GM21528 (cell line): Measurements from ENCODE around the gene KRT4.

Source experiments
- ATAC-seq: cut with Tn5 transposase; IDR thresholded peaks from one replicate; pipeline ENCODE4 v1.9.1; 2021; ENCODE audit warnings: mild to moderate bottlenecking, moderate library complexity; ENCODE audit not compliant: unreplicated experiment, low FRiP score

Gene KRT4

DNA sequence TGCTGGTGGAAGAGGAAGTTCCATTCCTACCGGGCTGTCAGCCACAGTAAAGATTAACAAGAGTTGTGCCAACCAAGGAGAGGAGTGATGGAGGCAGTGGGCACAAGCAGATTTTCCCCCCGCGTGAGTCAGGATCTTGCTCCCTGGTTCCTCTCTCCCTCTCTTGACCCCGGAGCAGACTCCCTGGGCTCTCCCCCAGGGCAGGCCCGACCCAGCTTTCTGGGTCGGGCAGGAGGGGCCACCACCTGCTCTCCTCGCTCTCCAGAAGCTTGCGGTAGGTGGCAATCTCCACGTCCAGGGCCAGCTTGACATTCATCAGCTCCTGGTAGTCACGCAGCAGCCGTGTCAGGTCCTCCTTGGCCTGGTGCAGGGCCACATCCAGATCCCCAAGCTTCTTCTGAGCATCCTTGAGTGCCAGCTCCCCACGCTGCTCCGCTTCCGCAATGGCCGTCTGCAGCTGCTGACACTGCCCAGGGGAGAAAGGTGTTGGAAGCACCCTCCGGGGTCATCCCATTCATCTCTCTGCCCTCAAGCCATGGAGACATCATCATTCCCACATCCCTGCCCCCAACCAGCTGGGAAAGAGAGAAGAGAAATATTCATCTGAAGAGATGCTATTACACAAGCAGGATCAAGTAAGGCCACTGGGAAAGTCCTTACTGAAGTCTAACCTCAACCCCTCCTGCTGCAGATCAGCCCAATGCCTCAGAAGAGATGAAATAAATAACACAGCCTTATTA lies 9.0 kb upstream of the KRT4 start:
- no peak for ATAC-seq

DNA sequence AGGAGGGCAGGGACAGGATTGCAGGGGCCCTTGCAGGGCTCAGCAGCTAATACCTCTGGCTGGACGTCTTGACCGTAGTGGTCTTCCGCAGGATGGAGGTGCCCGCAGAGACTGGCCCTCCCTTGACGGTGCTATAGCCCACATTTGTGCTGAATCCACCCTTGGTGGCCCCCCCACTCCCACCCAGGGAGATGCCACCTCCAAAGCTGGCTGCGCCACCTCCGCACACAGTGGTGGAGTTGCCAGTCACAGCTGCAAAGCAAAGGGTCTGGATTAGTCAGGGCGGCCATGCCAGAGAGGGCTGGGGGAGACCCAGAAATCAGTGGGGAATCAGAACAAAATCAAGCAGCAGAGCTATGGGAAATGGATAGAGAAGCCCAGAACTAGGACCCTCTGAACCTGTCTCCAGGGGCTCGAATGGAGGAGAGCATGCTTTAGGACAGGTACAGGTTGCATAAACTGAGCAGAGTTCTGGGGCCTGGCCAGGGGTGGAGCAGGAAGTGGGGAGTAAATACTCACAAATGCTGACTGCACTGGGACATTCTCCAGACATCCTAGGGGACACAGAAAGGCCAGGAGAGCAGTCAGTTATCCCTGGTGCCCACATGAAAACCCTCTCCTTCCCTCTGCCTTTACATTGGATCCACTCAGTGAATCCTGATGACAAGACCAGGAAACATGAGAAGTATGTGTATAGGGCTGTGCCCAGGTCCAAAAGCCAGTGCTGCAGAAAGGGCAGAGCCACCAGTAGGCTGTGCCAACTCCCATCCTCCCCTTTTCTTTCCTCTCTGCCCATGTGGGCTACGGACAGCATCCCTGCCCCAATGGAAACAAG lies 8.1 kb upstream of the KRT4 start:
- no peak for ATAC-seq

DNA sequence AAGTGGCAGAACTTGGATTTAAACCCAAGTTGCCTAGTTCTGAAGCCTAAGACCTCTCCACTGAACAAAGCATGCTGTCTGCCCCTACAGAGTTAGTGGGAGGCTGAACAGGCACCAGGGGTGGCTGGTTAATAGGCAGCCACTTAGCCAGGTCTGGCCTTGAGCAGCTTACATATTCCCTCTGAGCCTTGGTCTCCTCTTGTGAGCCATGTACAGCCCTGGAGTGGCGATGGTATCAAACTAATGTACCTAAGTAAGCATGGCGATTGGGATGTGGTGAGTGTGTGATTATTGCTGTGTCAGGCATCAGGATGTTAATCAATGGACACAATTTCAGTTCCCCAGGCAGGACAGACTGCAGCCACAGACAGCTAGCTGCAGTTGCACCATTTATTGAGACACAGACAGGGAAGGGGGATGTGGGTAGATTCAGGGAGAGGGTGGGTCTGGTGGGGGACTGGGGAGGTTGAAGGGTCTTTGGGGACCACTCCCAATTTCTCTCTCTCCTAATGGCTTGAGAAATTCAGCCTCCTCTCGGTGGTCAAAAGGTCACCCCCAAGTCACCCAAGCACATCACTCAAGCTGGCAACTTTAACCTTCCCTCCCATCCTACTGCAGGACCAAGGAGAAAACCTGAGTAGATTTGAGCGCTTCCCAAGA lies 7.3 kb upstream of the KRT4 start:
- ATAC-seq: no peak

DNA sequence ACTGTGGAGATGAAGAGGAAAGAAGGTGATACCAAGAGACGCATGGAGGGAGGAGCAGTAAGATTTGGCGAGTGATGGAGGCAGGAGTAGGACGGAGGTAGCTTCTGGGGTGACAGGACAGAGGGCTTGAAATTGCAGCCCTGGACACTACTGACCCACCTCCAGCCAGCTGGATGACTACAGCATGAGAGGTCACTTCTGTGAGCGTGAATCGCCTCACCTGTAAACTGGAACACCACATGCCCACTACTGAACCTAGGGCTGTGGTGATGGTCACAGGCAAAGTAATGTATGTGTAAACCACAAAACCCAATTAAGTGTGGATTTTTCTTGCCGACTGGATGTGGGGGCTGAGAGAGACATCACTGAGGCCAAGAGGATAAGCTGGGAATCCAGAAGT lies 6.6 kb upstream of the KRT4 start:
- ATAC-seq: no peak

DNA sequence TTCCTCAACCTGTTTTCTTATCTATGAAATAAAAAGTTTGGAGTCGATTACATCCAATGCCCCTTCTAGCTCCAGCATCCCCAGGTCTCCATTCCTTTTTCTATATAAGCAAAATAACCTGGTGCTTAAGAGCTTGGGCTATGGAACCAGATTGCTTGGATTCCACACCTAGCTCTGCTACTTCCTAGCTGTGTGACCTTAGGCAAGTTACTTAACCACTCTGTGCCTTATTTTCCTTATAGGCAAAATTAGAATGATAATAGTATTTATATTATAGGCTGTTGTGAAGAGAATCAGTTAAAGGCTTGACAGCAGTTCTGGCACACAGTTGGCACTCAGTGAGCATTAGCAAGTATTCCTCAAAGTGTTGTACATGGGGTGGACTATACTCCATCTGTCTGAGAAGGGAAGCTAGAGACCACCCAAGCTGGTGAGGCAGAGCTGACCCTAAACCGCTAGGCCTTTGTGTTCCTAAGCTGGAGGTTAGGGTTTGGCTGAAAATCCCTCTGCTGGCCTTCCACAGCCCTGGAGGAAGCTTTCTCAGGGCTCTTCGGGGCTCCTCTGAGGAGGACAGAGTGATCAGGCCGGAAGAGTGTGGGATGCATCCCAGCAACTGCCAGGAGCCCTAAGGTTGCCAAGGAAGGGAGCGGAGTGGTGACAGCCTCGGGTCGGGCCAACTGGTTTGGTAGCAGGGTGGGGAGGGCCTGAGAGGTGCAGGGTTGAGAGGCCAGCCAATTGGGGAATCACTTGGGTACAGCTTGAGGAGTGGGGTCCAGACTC lies 6.0 kb upstream of the KRT4 start:
- no peak for ATAC-seq

DNA sequence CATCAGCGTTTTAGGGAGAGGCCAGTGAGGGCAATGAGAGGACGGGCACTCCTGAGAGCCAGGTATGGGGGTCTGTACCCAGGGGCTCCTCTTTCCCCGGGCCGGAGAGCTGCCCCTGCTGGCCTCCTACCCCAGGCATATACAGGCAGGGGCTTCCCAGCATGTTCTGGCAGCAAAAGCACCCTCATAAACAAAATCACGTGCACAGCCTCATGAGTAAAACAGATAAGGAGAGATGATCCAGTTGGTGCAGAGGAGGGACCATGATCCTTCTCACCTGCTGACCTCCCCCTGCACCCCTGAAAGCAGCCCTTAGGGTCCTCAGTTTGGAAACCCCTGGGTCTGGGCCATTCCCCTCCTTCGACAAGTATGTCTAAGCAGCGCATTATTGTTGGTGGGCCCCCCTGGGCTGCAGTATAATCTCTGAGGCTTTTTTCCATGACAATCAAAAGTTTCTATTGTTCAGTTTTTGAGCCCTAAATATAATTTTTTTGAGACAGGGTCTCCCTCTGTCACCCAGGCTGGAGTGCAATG lies 5.0 kb upstream of the KRT4 start:
- ATAC-seq: no peak

DNA sequence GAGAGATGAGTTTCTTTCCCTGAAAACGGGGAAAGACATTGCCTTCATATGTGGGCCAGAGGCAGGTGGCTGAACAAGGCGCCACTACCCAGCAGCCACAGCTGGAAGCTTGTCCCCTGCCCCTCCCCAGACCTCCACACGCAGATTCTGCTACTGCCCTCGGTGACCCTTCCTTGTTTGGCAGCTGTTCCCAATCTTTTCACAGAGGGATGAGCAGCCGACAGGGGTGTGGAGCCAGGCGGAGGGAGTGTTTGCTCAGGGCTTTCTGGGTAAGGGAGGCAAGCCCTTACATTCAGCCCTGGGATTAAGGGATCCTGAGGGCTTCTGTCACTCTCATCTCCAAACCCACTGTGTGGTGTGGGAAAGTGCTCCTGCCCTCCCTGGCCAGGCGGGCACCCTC lies 4.5 kb upstream of the KRT4 start:
- ATAC-seq: no peak

DNA sequence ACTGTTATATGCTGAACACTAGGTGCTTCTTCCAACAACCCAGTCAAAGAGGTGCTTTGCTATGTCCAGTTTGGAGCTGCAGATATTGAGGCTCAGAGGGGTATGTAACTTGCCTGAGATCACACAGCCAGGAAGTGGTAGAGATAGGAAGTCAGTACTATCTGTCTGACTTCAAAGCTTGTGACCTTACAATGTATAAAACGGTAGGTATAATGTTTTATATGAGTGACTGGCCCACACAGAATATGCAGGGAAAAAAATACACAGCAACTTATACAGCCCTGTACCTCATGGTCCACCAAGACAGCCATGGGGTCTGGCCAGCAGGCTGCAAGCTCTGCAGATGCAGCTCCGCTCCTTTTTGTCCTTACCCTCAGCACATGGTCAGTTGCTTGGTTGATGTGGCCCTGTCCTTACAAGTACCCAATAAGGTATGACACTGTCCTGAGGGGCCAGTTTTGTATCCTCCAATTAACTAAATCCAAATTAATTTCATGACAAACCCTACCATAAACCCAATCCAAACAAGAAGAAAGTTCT lies 3.9 kb upstream of the KRT4 start:
- ATAC-seq: no peak

DNA sequence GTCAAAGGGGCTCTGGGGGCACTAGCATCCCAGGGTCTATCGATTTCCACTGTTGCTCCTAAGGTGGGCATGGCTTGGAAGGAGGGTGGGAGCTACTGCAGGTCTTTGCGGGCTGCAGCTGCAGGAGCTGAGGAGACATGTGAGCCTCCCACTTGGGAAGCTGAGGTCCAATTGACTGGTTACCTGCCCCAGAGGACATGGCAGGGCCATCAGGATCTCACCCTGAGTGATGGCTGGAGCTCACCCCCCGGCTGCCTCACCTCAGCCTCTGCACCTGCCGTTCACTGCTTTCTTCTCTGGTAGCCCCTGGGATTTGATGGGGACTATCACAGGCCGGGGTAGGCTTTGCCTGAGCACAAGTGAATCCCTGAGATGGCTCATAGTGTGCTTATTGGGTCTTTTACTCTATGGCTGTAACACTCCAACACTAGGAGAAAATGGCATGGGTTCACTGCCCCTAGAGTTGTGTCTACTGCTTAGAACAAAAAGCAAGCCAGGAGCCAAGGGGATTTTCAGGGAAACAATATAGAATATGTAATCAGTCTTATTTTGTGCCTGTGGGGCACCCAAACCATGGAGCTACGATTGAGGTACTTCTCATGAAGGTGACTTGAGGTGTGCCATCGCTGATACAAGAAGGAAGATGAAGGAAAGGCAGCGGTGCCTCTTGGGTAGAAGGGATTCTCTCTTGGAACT lies 3.2 kb upstream of the KRT4 start:
- ATAC-seq: no peak

DNA sequence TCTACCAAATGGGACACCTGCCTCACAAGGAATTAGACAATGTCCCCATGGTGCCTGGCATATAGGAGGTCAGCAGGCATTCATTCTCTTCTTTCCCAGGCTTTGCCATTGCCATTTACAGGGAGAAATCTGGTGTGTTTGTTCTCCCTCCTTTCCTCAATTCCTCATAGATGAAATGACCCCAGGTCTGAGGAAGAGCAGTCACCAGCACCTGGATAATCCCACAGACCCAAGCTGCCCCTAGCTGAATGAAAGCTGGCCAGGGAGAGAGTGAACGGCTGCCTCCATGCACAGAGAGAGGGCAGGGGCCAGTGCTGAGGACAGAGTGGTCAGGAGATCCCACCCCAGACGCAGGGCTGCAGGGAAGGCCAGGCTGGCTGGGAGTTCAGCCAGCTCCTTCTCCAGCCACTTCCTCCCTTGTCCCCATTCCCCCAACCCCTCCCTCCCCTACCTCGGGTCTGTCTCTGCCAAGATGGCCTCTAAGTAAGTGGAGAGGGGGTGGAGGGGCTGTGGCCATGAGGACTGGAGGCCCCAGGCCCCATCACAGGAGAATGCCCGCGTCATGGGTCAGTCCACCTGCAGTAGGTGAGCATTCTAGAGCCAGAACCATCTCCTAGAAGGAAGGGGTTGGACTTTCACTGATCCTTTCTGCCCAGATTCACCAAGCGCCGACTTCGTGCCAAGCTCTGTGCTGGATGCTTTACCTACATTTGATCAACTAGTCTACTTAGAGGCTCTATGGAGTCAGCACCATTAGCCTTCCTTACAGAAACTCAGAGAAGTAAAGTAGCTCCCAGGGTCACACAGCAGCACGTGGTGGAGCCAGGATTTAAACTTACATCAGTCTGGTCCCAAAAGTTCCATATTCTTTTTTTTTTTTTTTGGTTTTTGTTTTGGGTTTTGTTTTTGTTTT lies 2.0 kb upstream of the KRT4 start:
- ATAC-seq: no peak

DNA sequence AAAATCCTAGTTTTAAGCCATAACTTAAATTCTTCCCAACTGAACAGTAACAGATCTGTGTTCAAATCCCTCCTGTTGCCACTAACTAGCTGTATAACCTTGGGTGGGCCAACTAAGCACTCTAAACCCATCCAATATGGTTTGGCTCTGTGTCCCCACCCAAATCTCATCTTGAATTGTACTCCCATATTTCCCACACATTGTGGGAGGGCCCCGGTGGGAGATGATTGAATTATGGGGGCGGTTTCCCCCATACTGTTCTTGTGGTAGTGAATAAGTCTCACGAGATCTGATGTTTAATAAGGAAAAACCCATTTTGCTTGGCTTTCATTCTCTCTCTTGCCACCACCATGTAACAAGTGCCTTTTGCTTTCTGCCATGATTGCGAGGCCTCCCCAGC lies 1.2 kb upstream of the KRT4 start:
- ATAC-seq: no peak

DNA sequence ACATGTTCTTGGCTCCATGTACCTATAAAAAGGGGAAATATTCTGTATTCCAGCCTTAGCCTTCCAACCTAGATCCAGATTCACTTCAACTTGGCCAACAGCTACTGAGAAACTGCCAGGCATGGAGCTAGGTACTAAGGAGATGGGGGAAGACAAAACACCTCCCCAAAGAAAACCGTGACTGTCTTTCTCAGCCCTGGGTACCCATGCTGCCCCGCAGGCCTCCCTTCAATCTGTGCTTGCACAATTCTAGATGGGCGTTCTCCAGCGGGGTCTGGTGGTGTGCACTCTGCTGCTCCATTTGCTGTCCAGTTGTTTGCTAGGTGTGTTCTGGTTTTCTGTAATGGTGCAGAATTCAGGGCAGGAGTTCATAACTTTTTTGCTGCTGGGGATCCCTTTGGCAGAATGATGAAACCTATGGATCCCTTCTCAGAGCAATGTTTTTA lies 817 bp upstream of the KRT4 start:
- ATAC-seq: no peak

DNA sequence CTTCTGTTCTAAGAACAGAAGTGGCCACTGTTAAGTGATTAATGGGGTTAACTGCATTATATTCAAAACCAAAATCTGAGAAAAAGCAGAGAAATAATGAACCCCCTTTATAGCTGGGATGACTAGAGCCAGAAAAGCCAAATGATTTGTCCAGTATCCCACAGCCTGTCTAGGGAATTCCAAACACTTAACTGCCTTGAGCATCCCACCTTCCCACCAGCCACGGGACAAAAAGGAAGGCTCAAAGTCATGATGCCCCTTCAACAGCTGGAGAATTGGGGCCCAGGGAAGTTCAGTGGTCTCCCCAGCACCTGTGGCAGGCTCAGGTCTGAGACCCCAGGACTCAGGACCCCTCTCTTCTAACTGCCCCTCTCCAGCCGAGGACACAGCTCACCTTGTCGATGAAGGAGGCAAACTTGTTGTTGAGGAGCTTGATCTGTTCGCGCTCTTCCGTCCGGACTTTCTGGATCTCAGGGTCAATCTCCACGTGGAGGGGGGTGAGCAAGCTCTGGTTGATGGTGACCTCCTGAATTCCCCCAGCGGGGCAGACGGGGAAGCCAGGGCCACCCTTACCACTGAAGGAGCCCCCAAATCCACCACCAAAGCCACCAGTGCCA lies 605 bp downstream of the KRT4 start:
- no peak for ATAC-seq

DNA sequence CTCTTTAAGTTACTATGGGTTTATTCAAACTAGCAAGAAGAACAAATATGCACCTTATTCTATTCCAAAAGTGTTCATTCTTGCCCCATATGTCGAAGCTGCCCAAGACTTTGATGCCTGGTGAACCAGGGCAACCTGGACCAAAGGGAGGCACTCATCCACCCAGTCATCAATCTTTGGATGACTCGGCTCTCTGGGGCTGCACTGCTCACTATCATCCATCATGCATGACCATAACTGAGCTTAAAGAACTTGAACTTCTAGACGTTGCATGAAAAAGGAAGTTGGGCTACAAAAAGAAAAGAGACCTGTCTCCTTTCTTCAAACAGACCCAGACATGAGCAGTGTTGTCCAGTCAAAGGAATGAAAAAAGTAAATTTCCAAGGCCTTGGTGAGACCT lies 1.2 kb downstream of the KRT4 start:
- ATAC-seq: no peak

DNA sequence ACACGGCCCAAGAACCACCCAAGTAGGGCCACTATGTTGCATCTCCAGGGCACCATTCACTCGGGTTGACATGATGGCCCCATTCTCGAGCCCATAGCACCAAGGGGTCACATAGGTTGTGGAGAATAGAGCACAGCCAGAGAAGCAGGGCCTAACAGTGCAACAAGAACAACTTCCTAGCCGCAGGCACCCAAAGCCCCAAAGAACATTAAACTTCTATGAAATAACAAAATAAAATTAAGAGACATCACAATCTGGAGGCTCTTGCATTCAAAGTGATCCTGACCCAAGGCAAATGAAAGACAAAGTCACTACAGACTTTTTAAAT lies 1.9 kb downstream of the KRT4 start:
- no peak for ATAC-seq

DNA sequence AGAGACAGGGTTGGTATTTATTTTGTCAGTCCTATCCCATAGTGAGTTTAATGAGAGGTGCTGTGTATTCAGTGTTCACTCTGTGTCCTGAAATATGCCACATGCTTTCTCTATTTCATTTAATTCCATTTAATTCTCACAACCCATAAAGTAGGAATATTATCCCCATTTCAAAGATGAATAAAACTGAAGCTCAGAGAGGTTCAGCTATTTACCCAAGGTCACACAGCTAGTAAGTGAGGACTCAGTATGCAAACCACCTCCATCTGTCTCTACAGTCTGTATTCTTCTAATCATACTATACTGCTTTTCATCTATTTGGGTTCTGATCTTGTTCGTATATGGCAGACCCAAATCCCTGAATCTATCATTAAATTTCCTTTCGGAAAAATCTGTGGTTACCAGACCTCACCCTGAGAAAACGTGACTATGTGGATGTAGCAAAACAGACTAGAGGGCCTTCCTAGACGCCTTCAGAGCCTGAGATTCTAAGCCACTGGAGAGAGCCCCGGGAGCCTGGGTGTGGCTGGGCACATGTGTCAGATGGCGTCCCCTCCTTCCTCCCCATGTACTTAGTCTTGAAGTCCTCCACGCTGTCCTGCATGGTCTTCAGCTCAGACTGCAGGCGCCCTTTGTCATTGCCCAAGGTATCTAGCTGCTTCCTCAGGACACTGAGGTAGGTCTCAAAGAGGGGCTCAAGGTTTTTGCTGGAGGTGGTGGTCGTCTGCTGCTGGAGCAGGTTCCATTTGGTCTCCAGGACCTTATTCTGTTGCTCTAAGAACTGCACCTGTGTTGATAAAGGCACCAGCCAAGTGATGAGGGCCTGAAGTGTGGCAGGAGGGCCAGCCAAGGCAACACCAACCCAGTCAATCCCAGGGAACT lies 2.5 kb downstream of the KRT4 start:
- ATAC-seq: no peak

DNA sequence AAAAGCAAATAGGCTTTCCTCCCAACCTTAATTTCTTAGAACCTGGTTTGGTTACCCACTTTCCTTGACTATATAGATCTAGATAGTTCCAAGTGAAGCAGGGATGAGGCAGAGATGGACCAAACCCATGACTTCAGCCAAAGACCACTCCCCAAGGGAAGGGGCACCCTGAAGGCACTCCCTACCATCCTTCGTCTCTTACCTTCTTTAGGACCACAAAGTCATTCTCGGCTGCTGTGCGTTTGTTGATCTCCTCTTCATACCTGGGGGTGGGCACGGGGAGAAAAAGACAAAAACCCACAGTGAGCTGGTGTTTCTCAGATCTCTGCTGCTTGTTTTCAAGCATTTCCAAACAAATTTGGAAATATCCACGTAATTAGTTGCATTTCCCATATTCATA lies 3.4 kb downstream of the KRT4 start:
- no peak for ATAC-seq
